Ectodermal cell (in vitro differentiated cells): Measurements from ENCODE around the gene SDHA.
"Not testable (repeated sequence)": the region's sequence is repeated elsewhere in the genome, so short reads cannot be mapped to it uniquely, and the experiment has no call there.

Experiments
- H3K27ac ChIP-seq: 2 replicates; pipeline ENCODE4 v1.7.0; 2013; ENCODE audit warnings: mild to moderate bottlenecking, low read depth, low read length; ENCODE audit not compliant: insufficient read depth, poor library complexity, severe bottlenecking
- H3K27me3 ChIP-seq: 2 replicates; pipeline ENCODE4 v1.7.0; 2013; ENCODE audit warnings: mild to moderate bottlenecking, low read length; ENCODE audit not compliant: insufficient read depth, control insufficient read depth, poor library complexity, severe bottlenecking
- H3K36me3 ChIP-seq: one replicate; pipeline ENCODE4 v1.7.0; 2013; ENCODE audit warnings: low read length; ENCODE audit not compliant: control insufficient read depth, insufficient read depth
- H3K4me1 ChIP-seq: one replicate; pipeline ENCODE4 v1.7.0; 2013; ENCODE audit warnings: low read length; ENCODE audit not compliant: control insufficient read depth, insufficient read depth
- H3K4me3 ChIP-seq: 2 replicates; pipeline ENCODE4 v1.7.0; 2013; ENCODE audit warnings: low read depth, low read length, control low read depth; ENCODE audit not compliant: insufficient read depth
- H3K9me3 ChIP-seq: 2 replicates; pipeline ENCODE4 v1.7.0; 2013; ENCODE audit warnings: mild to moderate bottlenecking, low read length, moderate library complexity; ENCODE audit not compliant: control insufficient read depth
- WGBS, 2 experiments: methylation state at CpG; one replicate each; pipeline ENCODE4 v1.1.7; 2013; ENCODE audit warnings: missing lambda C conversion rate in 2 of 2; 5-methylcytosine and 5-hydroxymethylcytosine counted together

SDHA gene

GRCh38 chr5:206406-206805, 11.7 kb upstream of the SDHA start:
- Histone ChIP-seq H3K9me3 (no peaks in the 10 kb centered on the region), H3K27ac (no peak overlapping the region), H3K4me1 (peaks cover 2% of the 10 kb centered on the region), H3K27me3 (no peaks in the 10 kb centered on the region), H3K4me3 (no peak overlapping the region), H3K36me3 (peaks cover 15% of the 10 kb centered on the region)
- WGBS, 2 experiments: 93 to 95% methylated on average over 11 of the region's 11 CpGs

- Histone ChIP-seq H3K27me3 (no peaks in the 10 kb centered on the region), H3K4me3 (no peak overlapping the region), H3K9me3 (no peaks in the 10 kb centered on the region), H3K36me3 (peaks cover 15% of the 10 kb centered on the region), H3K27ac (no peak overlapping the region), H3K4me1 (no peaks in the 10 kb centered on the region)
- WGBS, 2 experiments: 90 to 91% methylated on average over 8 of the region's 8 CpGs
Measured at GRCh38 chr5:206927-207536, 11.1 kb upstream of the SDHA start.

- Histone ChIP-seq H3K4me1 (no peaks in the 10 kb centered on the region), H3K27me3 (no peaks in the 10 kb centered on the region), H3K27ac (no peak overlapping the region), H3K36me3 (peaks cover 15% of the 10 kb centered on the region), H3K4me3 (no peak overlapping the region), H3K9me3 (no peaks in the 10 kb centered on the region)
- 67 to 68% methylated on average over 14 of the region's 14 CpGs for WGBS, 2 experiments
Measured at GRCh38 chr5:207599-207998, 10.5 kb upstream of the SDHA start.

DNA sequence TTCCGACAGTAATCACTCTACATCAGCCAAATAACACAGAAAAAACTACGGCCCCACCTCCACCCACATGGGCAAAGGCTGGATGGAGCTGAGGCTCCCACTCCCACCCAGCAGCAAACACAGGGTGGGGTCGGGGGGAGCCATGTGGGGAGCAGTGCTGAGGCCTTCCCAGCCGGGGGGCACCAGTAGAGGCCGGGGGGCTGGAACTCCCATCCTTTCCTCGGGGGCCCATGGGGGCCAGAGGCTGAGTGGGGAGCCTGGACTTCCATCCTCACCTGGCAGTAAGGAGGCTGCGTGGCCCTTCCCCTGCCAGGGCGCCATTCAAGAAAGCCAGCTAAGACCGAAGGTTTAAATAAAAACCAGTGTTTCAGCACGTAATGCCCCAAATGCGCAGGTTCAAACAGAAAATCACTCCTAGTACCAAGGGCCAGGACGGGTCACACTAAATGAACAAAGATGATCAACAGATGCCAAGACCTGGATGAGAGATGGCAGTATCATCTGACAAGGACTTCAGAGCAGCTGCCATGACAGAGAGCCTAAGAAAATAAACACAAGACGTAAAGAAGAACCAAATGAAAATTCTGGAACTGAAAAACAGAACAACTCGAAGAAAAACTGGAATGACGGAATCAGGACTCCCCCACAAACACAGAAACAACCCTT, 9.5 kb upstream of the SDHA start:
- H3K9me3 ChIP-seq: no peaks in the 10 kb centered on the region
- WGBS, 2 experiments: 92 to 94% methylated on average over 15 of the region's 15 CpGs
- H3K4me3 ChIP-seq: no peak overlapping the region
- H3K4me1 ChIP-seq: no peaks in the 10 kb centered on the region
- H3K27me3 ChIP-seq: no peaks in the 10 kb centered on the region
- H3K27ac ChIP-seq: no peak overlapping the region
- peaks cover 17% of the 10 kb centered on the region for H3K36me3 ChIP-seq

DNA sequence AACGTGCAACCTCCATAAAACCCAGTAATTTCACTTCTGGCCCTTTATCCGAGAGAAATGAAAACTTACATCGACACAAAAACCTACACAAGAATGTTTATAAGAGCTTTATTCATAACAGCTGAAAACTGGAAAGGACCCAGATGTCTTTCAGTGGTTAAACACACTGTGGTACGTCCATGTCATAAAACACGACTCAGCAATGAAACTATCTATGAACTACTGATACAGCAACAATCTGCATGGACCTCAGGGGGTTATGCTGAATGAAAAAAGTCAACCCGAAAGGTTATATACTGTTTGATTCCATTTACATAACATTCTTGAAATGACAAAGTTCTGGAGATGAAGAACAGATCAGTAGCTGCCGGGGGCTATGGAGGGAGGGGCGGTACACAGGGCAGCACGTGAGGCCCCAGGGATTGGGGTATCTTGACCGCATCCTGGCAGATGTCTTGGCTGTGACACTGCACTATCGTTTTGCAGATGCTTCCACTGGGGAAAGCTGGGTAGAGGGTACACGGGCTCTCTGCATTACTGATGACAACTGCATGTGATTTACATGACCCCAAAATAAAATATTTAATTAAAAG, 4.2 kb upstream of the SDHA start:
- peaks cover 3% of the 10 kb centered on the region for H3K36me3 ChIP-seq
- no peak overlapping the region for H3K27ac ChIP-seq
- H3K4me1 ChIP-seq: no peaks in the 10 kb centered on the region
- WGBS, 2 experiments: 94 to 96% methylated on average over 12 of the region's 12 CpGs
- no peak overlapping the region for H3K4me3 ChIP-seq
- no peaks in the 10 kb centered on the region for H3K27me3 ChIP-seq
- H3K9me3 ChIP-seq: no peaks in the 10 kb centered on the region

- WGBS, 2 experiments: 94% methylated on average over 2 of the region's 2 CpGs; no CpG with 5 or more reads in 1 of the 2 experiments
- H3K4me3 ChIP-seq, H3K36me3 ChIP-seq, H3K4me1 ChIP-seq, H3K27ac ChIP-seq, H3K9me3 ChIP-seq, H3K27me3 ChIP-seq: not testable (repeated sequence)
Measured at GRCh38 chr5:215256-215655, 2.9 kb upstream of the SDHA start.

GRCh38 chr5:216076-216475, 2.0 kb upstream of the SDHA start:
- not testable (repeated sequence) for H3K27me3 ChIP-seq, H3K4me1 ChIP-seq, H3K36me3 ChIP-seq, H3K4me3 ChIP-seq, H3K27ac ChIP-seq, H3K9me3 ChIP-seq
- WGBS, 2 experiments: 91 to 94% methylated on average over 2 to 7 of the region's 10 CpGs

DNA sequence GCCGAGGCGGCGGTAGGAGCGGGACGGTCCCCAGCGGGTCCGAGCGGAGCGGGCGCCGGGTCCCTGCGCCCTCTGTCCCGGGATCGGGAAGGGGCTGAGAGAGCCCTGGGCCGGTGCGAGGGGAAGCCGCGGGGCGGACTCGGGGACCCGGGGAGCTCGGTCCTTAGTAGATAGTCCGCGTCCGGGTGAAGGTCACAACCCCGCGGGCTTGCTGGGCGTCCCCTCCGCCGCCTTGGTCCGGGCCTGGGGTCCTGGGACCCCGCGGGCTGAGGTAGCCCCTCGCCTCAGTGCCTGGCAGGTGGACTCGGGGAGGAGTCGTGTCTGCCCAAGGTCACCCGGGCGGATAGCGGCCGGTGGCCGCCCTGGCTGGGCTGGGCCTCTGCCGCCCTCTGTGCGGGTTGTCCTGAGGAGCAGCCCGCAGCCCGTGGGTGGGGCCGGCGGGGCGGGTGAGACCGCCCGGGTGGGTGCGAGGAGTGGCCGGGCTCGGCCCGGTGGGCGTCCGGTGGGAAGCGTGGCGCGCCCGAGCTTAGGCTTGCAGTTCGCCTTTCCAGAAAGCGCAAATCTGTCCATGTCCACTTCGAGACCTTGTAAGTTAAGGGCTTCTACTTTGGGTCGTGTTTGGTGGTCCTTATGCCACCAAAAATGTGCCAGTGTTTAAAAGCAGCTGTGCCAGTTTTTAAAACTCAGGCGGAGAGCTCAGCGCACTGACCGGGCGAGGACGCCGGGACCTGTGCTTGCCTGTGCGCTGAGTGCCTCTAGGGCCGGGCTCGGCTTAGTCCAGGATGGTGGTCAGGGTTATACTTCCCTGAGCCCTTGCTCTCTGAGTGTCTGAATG, 554 bp downstream of the SDHA start:
- Histone ChIP-seq H3K4me1 (peaks cover 4% of the 10 kb centered on the region), H3K27me3 (no peaks in the 10 kb centered on the region), H3K9me3 (no peaks in the 10 kb centered on the region), H3K4me3 (peak overlapping the region; percentile 89), H3K36me3 (peaks cover under 1% of the 10 kb centered on the region), H3K27ac (no peak overlapping the region)
- WGBS, 2 experiments: 0 to 1% methylated on average over 73 of the region's 73 CpGs

DNA sequence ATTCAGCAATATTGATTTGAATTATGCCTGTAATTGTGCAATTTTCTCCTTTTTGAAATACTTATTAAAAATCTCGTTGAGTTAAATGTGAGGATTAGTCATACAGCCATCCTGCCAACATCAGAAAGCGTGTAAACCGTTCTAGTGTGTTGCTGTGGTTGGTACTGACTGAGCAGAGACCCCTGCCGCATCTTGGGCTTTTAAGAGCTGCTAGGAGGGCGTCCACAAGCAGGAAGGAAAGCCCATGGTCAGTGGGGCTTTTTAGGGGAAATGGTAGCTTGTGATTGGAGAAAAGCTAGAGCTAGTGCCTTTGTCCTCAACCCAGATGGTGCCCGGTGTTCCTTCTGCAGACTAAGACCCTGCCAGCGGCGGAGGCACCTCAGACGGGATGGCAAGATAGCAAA, 1.3 kb downstream of the SDHA start:
- Histone ChIP-seq H3K36me3 (no peaks in the 10 kb centered on the region), H3K4me1 (peaks cover 4% of the 10 kb centered on the region), H3K27me3 (no peaks in the 10 kb centered on the region), H3K27ac (no peak overlapping the region), H3K4me3 (peak overlapping the region; percentile 89), H3K9me3 (no peaks in the 10 kb centered on the region)
- WGBS, 2 experiments: 21 to 26% methylated on average over 9 of the region's 9 CpGs

GRCh38 chr5:219991-220390, 1.9 kb downstream of the SDHA start:
- no peak overlapping the region for H3K4me3 ChIP-seq
- H3K4me1 ChIP-seq: peaks cover 4% of the 10 kb centered on the region
- H3K36me3 ChIP-seq: peaks cover 5% of the 10 kb centered on the region
- H3K27me3 ChIP-seq: no peaks in the 10 kb centered on the region
- WGBS, 2 experiments: 84 to 92% methylated on average over 4 of the region's 4 CpGs
- H3K9me3 ChIP-seq: no peaks in the 10 kb centered on the region
- H3K27ac ChIP-seq: no peak overlapping the region
